Measurements from ENCODE around the gene RAB3C.

Gene RAB3C

DNA sequence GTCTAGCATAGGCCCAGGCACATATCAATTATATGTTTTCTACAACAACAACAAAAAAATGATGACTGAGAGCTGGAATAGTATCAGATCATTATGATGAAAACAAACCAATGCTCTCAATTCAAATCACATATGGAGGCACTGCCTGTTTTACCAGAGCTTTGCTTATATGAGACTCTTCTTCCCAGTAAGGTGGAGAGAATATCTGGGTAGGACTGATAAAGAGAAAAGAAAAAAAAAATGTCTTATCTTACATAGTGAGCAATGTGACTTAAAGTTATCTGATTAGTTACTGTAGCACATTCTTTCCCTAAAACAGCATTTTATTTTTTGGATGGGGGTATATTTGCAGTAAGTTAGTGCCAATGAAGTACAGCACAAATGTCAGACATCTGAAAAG, 154.8 kb downstream of the RAB3C start:
- no peak for DNase-seq

DNA sequence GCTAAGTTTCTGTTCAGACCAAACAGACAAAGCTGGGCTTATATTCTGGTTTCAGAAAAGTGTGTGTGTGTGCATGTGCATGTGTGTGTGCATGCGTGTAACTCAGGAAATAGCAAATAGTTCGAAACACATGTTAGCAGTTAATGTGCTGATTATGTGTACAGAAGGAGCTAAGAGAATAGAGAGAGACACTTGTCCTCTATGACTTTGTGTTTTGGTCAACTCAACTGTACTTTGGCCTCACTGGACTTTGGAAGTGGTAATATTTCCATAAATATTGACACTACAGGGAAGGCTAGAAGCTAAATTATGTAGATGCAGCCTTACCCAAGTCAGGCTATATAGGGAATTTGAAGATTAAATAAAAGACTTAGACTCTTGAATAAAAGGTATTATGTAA, 155.5 kb downstream of the RAB3C start:
- DNase-seq = no peak

DNA sequence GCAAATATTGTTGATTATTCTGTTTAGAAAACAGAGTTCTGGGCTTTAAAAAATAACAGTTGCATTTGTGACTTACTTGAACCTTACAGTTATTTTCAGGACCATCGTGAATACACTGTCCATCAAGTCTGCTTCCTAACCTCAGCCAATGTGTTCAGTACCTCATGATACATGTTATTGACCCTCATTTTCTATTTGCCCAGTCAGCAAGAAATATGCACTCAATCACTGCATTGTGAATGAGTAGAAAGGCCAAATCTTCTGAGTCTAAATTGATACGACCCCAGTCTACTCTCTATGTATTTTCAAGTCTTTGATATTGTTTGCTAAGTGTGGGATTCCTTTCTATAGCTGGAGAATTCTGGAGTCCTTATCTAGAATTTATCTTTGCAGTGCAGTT, 156.2 kb downstream of the RAB3C start:
- no peak for DNase-seq

DNA sequence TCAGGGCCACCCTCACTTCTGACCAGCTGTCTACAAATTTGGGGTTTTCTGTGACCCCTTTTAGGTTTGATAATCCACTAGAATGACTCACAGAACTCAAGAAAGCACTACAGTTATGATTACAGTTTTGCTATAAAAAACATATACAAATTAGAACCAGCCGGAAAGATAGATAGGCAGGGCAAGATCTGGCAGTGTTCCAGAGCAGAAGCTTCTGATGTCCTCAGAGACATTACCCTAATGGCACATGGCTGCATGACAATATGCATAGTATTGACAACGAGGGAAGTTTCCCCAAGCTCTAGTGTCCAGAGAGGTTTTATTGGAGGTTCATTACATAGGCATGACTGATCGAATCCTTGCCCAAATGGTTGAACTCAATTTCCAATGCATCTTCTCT, 158.1 kb downstream of the RAB3C start:
- no peak for DNase-seq

DNA sequence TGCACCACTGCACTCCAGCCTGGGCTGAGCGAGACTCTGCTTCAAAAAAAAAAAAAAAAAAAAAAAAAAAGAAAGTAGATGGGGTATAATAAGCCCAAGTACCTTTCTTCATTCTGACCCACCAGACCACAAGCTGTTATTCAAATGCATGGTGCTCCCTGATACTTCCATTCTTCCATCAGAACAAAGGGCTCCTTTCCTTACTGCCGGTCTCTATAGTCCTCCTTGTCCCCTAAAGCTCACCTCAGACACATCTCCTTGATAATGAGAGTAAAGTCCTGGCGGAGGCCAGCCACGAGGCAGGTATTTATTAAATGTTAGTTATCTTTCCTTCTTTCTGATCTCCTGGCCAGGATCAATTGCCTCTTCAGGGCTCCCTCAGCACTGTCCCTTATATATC, 162.5 kb downstream of the RAB3C start:
- DNase-seq = no peak

DNA sequence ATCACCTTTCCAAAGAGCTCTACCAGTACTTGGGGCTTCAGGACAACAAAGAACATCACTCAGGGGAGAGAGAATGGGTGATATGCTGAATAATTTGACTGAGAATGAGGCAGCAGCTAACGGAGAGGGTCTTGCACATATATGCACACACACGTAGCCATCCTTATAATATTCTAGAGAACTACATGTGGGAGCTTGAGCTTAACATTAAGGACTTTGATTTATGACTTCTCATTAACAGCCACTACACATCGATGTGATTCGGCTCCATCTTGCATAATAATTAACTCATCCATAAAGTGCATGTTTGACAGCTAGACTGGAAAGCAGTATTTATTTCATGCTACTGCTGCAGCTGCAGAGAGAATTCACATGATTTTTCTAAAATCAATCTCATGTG, 163.4 kb downstream of the RAB3C start:
- DNase-seq = no peak

DNA sequence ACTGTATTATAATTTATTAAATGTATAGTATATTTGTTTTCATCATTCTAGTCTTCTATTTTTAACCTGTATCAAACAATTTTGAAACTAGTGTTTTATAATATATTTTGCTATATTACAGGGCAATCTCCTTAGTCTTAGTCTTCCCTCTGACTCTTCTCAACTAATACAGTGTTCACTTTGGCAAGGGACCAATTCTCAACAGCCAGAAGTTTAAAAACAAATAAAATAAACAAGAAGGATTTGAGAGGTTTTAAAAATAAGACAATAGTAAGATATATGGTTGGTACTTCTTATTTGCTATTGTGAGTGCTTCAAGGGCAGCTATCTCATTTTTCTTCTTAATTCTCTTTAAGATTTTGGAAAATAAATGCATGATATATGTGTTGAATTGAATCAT, 167.2 kb downstream of the RAB3C start:
- DNase-seq = no peak

DNA sequence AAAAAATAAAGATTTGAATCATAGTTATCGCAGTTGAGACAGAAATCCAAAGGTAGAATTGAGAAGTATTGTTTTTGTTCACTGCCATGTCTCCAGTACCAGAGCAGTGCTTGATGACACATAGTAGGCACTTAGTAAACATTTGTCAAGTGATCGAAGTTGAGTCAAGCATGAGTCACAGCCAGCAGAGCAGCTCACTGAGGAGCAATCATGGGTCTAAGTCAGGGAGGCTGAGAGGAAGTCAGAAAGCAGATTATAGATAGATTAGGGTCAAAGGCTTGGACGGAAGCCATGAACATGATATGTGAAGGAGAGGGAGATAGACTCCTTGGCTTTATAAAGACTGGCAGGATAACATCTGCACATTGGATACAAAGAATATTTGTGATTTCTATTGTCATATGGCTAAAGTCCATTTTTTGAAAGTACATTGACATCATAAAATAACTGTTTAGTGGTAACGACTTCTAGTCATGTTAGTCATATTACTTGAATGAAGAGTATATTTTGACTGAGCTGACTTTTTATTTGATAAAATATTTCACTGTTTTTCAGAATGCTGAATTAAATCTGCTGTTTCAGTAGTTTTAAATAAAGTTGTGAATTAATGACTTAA, 168.5 kb downstream of the RAB3C start:
- DNase-seq = no peak

DNA sequence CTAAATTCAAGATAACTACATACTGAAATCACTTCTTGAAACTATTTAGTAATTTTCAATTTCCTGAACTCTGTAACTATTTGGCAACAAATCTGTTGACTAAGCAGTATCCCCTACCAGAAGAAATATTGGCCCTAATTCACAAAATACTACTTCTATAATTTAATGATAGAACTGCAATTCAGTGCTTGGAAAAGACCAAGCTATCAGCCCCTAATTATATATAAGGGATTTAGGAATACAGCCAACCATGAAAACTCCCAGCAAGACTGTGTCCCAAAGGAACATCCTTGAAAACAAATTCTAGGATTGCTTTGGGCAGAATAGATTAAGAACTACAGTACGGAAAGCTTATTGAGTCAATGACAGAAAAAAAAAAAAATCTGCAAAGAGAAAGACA, 169.2 kb downstream of the RAB3C start:
- DNase-seq = no peak

DNA sequence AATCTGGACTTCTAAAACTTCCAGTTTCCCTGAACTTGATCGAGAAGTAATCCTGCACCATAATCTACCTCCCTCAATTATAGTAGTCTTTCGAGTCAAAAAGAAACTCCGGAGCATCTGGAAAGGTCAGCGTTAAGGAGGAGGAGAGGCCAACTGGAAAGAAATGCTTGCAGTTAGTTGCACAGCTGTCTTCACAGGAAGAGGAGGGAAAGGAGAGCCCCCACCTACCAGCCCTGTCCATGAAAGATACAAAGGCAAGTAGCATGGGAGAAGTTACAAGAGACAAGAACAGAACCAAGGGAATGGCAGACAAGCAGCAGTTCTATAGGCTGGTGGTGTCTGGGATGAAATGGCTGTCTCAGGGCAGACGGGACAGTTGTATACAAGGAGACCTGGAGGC, 170.6 kb downstream of the RAB3C start:
- DNase-seq = peak; percentile 60

DNA sequence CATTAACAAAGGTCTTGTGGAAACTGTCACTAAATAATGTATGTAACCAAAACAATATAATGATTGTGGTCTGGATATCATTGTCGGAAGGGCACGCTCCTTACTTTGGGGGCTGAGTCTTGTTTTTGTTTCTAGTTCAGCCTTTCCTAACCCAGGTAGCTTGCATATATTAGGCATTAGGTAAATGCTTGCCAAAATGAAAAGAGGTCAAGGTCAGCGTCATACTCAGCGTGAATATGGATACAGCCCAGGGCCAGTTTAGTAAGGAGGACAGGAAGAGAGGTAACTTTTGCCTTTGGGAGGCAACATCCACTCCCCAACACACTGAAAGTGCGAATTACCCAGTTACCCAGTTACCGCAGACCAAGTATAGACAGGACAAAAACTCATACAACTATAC, 171.4 kb downstream of the RAB3C start:
- DNase-seq = no peak

DNA sequence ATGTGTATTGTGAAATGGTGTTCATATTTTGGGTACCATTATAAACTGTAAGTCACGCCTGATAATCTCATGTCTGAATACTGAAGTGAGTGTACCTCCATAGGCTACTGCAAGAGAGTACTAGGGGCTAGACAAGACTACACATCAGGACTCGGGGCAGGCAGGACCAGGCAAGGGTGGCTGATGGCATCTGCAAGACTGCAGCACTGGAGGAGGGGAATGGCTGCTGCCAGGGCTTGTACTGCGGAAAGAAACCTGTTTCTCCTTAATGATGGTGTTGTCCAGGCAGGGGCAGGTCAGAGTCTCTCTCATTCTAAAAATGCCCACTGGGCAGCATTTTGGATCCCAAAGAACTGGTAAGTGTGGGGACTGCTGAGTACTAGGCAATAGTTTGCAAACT, 172.5 kb downstream of the RAB3C start:
- DNase-seq = no peak

DNA sequence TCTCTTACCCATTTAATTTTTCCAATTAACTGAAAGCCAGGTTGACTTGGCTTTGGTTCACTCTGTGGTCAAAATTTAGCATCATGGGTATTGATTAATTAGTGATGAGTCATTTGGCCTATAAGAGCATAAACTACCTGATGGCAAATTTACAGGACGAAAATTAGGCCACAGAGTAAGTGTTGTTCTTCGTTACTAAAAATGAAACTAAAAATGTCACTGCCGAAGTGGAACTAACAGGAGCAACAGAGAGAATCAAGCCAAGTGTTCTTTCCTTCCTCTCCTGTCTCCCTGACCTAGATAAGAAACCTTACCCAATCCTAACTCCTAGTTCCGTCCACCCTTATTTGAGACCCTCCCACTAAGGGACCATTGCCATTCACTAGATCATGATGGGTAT, 176.9 kb downstream of the RAB3C start:
- DNase-seq = no peak

DNA sequence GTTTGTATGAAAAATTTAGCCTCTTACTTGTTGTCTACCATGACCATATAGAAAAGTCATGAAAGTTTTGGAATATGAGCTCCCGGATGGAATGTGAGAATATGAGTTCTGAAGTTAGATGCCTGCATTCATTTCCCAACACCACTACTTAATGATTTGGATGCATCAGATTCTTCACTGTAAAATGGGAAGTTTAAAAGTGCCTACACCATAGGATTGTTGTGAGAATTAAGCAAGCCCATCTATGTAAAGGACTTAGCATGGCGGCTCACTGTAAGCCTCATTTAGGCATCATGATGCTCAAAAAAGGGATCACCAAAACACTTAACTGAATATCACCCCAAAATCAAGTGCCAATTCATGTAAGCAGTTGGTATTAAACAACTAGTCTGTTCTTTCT, 177.3 kb downstream of the RAB3C start:
- DNase-seq = no peak

DNA sequence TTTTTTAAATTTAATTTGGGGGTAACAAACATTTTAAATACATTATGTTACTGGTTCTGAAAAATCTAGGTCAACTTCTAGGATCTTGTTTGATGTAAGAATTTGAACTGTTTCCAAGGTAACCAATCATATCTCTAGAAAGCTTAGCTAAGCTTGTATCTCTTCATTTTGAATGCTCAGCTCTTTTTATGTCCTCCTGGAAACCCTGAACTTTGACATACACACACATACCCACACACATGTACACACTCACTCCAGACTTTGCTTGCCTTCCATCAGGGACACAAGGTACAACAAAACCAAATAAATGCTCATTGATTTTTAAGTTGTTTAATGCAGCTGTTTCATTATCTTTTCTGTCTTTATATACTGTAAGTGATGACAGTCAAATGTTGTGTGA, 178.5 kb downstream of the RAB3C start:
- DNase-seq = no peak

DNA sequence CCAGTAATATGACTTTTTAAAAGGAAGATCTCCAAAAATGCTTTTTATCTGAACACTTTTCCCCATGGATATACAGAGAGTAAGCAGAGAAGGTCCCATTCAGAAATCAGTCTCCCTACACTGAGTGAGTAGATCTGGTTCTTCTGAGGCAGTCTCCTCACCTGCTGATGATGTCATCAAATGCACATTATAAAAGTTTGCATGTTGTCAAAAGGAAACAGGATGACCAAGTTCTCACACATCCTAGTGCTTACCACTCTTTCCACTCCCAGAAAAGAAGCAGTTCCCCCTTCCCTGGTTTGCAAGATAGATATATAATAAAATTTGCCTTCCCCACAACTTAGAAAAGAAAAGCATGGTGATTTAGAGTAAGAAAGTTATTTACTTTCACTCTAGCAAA, 180.5 kb downstream of the RAB3C start:
- DNase-seq = no peak

DNA sequence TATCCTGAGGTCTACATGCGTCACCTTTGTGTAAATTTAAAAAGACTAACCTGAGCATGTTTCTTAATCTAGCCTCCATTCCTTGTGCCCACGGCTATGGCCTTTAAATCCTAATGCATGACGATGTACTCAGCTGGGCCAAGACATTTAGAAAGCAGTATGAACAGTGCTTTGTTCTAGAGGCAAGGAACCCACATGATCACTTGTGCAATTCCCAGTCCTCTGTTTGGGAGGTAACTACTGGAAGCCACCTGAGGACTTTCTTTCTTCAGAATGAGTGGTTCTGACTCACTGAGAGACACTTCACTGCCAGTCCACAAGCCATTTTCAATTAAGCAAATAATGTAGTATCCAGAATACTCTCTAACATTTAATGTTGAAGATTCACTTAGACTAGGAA, 181.3 kb downstream of the RAB3C start:
- DNase-seq = no peak

DNA sequence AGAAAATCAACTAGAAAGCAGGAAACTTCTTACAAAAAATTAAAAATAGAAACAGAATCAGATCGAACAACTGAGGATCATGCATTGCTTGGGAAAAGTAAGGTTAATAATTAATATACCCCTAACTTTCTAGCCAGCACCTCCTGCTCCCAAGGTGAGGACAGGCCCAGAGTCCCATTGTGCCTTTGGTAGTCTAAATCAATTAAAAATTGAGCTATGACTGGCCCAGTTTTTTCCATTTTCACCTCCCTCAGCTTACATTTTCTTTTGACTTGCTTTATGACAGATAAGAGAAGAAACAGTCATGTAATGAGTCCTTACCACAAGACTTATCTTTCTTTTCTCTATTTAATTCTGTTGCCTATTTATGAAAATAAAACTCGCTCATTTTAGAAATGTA, 182.2 kb downstream of the RAB3C start:
- no peak for DNase-seq

DNA sequence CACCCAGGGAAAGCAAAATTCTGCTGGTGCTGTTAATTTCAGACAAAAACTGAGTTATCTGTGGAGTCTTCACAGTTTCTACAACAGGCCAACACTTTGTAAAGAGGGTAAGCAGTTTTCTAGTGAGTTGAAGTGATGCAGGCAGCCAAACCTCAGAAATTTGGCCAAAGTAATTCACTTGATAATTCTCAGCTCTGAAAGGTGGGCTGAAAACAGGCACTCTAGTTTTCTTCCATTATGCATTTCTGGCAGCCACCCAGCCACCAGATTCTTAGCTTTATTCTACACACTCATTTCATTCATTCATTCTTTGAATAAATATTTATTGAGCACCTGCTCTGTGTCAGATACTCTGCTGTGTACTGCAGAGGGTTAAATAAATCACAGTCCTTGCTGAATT, 184.2 kb downstream of the RAB3C start:
- no peak for DNase-seq

DNA sequence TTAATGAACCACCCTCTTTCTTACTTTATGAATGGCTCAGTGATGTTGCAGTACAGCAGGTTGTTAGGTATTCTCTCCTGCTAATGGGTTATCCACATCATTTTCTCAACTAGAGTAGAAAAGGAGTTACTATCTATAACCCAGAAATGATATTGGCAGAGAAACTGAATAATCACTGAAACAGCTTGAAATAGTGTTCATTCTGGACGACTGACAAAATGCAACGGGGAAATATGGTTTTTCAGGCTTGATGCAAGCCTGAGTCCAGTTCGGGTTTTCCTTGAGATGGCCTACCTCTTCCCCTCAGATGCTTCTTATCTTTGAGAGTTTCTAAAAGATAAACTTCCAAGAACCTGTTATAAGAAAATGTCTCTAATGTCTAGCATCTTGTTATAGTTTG, 187.3 kb downstream of the RAB3C start:
- no peak for DNase-seq

DNA sequence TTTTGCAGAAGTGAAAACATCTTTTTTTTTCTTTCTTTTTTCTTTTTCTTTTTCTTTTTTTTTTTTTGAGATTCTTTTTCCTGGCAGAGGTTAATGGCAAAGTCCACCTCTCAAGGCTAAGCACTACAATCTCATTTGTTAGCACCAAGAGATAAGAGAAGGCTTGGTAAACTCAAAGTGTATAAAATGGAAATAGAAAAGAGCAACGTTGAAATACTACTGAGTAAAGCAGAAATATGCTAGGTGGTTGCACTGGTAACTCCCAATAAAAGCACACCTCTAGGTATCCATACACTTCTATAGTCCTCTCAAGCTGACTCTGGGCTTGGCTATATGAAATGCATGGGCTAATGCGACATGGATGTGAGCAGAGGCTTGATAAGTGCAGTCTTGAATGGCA, 188.9 kb downstream of the RAB3C start:
- DNase-seq = no peak

DNA sequence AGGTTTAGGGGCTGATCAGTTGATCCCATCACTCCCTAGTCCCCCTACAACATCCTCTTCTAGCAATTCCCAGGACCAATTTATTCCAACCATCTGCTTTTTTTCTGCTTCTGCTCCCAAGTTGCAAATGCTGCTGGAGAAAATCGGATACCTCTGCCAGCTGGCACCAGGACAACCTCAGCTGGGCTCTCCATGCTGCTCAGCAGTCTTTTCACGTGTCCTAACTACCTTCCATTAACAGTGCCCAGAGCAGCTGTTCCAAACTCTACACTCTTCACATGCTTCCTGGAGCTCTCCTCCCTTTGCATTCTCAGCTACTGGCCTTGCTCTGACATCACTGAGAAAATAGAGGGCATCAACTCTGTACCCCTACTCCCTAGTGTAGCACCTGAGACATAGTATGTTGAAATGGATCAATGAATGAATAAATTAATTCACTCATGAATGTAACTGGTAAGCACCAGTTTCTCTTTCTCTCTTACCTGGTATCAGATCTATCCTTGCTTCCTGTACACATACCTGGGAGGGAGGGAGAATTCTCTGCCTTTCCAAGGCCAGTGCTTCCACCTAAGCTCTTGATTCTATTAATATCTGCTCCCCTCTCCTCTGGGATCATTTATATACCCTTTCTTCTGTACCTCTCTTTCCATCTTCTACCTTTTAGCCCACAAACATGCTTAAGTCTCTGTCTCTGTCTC, 191.0 kb downstream of the RAB3C start:
- DNase-seq = no peak

DNA sequence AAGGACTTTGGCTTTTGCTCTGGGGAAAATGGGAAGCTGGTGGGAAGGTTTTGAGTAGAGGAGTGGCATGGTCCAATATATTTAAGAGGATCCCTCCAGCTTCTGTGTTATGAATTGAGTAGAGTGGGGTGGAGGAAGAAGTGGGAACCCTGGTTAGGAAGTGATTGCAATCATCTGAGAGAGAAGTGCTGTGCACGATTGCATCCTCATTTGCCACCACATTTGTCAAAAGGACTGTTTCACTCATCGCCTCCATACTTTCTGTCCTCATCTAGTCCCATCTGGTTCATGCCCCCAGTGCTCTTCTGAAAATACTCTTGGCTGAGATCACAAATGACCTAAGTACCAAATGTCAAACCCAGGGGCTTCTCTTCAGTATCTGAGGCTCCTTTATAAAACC, 192.1 kb downstream of the RAB3C start:
- no peak for DNase-seq

DNA sequence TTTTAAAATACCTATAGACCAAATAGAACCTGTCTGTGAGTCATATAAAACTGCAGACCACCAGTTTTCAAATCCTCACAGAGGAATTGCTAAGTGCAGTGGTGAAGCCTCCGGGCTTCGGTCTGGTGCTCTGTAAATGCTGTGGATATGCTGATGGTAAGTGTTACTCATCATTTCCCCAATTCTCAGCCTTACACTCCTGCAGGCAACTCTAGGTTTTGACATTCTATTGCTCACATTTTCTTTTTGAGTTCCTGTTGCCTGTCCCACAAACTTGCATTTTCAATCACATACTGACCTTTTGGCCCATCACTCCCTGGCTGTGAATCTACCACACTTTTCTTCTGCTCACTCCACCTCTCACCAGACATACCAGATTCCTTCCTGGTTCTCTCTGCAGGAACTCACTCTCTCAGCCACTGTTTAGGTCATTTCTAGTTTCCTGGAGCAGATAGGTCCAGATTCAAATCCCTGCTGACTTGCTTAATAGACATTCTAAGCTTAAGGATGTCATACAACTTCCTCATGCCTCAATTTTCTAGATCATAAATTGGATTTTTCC, 192.9 kb downstream of the RAB3C start:
- DNase-seq = no peak

DNA sequence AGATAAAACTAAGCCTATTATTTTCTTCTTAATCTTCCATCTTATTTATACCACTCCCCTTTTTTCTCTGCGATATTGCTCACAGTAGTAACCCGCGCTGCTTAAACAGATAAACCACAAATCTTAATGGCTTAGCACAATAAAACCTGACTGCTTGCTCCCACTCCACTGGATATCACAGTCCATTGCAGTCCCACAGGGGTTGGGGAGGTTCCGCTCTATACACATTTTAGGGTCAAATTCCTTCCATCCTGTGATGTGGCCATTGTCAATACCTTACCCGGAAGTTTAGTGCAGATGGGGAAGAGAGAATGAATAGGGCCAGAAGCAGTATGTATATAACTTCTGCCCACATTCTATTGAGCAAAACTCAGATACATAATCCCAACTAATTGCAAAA, 193.7 kb downstream of the RAB3C start:
- no peak for DNase-seq

Measured in eye (tissue), 1 donor.